CD4-positive, alpha-beta T cell treated with Interleukin-15 for 4 hours (primary cell): Measurements from ENCODE around the gene SYNGR4.

Source experiments
- DNase-seq: peaks from one replicate; pipeline ENCODE4 v3.0.0-alpha.2; 2020; ENCODE audit warnings: low spot score

Gene SYNGR4

DNA sequence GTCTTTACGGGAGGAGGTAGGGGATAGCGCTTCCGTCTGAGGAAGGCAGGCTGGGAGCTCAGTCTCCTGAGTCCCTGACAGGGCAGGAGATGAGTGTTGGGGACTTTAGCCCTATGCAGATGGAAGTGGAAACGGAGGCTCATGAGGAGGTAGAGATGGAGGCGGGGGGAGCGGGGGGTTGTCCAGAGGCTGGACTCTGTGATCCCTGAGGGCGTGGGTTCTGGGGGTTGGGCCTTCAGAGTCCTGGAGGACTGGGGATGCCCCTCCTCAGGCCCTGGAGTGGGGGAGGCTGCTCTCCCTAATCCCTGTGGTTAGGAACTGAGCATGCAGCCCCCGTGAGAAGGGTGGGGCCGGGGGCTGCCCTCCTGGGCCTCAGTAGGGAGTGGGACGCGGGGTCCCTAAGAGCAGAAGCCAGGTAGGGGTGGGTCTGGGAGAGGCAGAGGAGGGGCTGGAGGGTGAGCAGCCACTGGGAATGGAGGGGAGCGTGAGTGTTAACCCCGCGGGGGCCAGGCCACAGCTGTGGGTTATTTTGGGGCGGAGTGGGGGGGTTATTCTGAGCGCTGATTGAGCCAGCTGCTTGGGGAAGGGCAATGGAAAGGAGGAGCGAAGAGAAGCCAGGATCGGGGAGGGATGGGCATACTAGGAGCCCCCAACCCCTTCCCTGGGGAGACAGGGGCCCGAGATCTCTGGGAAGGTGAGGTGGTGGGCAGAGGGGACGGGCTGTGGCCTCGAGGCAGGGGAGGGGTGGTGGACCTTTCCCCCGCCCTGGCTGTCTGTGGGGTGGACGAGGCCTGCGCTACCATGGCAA lies 32.1 kb downstream of the SYNGR4 start:
- no peak for DNase-seq

DNA sequence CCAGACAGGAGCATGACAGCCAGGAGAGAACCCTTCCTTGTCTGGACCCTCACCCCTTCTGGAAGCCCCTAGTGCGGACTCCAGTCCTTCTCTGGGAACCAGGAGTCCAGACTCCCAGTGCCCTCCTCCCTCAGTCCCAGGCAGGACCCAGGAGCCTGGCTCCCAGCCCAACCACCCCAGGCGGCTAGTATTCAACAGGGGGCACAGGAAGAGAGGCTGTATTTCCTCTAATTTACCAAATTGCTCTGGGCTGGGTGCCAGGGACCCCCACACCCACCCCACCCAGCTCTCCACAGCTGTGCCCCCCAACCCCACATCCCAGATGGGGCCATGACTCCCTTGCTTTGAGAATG lies 32.6 kb downstream of the SYNGR4 start:
- DNase-seq: no peak

DNA sequence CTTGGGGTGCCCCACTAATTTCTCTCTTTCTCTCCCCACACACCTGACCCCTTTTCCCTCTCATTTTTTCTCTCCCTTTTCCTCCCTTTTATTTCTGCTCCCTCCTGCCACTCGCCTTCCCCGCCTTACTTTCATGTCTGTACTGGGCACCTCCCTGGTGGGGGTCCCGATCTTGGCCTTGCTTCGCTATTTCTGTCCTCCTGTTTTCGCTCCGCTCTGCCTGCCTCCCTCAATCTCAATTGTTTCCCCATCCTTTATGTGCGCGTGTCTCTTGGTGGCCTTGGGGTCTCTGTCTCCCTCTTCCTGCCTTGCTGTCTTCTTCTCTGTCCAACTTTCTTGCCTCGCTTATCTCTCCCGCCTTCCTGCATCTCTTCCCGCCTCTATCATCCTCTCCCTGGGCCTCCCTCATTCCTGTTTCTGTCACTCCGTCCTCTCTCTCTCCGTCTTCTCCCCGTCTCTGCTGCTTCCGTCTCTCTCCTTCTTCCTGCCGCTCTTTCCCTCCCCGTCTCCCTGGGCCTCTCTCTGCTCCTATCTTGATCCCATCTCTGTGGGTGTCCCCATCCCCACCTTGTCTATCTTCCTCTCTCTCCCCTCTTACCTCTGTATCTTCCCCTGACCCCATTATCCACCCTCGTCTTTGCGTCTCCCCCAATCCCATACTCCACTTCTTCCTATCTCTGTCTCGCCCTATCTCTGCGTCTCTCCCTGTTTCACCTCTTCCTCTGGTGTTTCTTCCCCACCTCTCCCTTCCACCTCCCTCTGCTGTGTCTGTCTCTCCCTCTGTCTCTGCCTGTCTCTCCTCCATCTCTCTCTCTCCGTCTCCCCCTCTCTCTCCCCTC lies 33.3 kb downstream of the SYNGR4 start:
- DNase-seq: no peak

DNA sequence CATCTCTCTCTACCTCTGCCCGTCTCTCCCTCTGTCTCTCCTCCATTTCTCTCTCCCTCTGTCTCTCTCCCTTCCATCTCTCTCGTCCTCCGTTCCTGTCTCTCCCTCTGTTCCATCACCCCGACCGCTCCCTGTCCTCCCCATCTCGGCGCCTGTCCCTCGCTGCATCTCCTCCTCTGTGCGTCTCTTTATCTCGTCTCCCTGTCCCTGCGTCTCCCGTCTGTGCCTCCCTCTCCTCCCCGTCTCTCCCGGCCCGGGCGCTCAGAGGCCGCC lies 33.9 kb downstream of the SYNGR4 start:
- no peak for DNase-seq

DNA sequence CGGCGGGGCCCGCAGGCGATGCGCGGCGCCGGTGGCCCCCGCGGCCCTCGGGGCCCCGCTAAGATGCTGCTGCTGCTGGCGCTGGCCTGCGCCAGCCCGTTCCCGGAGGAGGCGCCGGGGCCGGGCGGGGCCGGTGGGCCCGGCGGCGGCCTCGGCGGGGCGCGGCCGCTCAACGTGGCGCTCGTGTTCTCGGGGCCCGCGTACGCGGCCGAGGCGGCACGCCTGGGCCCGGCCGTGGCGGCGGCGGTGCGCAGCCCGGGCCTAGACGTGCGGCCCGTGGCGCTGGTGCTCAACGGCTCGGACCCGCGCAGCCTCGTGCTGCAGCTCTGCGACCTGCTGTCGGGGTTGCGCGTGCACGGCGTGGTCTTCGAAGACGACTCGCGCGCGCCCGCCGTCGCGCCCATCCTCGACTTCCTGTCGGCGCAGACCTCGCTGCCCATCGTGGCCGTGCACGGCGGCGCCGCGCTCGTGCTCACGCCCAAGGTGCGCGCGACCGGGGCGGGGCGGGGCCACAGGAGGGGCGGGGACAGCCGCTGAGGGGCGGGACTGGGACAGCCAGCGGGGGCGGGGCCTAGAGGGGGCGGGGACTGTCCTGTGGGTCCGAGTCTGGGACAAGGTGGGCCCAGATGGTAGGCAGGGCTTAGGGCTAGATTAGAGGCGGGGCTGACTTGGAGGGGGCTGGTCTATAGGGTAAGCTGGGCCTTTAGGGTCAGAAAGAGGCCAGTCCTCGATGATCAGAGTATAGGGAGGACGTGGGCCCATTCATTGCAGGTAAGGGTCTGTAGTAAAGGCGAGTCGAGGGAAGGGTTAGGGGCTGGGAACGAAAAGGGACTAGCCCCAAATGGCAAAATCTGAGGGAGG lies 34.4 kb downstream of the SYNGR4 start:
- DNase-seq: peak; percentile 84

DNA sequence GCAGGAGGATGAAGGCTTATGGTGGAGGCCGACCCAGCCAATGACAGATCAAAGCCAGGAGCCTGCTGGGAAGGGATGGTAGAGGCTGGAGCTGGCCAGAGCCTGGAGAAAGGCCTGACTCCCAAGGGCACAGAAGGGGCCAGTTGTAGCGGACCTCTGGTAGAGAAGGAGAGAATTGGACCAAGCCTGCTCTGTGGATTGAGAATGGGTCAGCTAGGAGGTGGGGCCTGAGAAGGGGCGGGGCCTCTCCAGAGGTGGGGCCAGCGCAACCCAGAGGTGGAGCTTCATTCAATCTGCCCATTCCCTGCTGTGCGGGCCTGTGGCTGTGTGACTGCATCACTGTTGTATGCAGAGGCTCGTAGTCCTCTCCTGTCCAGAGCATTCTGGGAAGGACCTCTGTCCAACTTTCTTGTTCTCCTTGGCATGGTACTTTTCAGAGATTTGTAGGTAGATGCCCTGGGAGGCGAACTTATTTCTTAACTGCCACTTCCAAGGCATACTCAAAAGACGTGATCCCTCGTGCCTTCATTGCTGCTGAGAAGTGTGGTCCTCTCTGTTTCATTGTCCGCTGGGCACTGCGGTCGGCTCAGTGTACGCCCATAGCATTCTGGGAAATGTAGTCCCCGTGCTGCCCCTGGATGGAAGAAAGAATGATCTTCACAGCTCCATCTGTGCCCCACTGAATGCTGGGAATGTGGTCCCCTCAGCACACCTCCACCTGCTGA lies 36.0 kb downstream of the SYNGR4 start:
- DNase-seq: no peak

DNA sequence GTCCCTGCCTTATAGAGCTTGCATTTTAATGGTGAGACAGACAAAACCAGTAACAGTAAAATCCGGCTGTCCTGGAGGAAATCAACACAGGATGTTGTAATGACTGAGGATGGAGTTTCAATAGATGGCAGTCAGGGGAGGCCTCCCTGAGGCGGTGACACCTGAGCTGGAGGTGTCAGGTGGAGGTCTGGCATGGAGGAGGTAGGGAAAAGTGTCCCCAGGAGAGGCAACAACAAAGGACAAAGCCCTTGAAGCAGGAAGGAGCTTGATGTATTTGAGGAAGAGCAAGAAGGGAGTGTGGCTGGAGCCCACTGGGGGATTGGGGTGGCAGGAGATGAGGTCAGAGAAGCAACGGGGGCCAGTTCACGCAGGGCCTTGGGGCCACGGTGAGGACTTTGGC lies 37.1 kb downstream of the SYNGR4 start:
- DNase-seq: no peak

DNA sequence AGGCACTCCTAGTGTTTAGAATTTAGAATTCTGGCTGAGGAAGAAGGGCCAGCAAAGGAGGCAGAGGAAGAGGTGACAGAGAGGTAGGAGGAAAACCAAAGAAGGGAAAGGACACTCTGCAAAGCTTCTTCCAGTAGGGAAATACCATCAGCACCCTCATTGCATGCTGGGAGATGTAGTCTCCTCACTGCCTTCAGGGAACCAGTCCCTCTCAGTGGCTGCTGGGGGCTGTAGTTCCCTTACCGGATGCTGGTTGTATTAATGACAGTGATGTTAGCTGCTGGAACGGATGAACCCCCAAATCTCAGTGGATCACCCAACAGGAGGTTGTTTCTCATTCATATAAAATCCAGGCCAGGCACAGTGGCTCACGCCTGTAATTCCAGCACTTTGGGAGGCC lies 39.4 kb downstream of the SYNGR4 start:
- DNase-seq: peak; percentile 57

DNA sequence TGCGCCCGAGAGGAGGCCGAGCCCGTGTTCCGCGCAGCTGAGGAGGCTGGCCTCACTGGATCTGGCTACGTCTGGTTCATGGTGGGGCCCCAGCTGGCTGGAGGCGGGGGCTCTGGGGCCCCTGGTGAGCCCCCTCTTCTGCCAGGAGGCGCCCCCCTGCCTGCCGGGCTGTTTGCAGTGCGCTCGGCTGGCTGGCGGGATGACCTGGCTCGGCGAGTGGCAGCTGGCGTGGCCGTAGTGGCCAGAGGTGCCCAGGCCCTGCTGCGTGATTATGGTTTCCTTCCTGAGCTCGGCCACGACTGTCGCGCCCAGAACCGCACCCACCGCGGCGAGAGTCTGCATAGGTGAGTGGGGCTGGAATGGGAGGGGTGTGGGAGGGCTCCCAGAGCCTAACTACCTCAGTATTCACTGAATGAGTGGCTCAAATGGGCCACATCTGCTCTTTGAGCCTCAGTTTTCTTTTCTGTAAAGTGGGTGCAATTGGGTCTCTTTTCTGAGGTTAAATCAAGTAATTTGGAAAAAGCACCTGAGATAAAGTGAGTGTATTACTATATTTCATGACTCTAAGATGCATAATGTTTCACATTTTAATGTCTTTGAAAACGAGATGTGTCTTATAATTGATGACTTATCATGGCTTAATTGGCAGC lies 41.0 kb downstream of the SYNGR4 start:
- DNase-seq: no peak

DNA sequence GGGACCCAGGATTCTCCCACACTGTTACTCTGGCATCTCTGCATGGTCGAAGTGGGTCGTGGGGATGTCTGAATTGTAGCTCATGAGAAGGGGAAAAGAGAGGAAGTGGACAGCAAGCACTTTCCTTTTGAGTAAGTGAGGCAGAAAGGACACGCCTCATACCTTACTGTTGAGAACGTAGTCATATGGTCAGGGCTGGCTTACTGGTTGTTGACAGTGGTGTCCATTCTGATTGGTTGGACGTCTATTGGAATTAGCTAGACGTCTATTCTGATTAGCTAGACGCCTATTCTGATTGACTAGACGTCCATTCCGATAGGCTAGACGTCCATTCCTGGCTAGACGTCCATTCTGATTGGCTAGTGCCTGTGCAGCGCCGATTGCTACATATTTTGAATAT lies 41.7 kb downstream of the SYNGR4 start:
- no peak for DNase-seq

DNA sequence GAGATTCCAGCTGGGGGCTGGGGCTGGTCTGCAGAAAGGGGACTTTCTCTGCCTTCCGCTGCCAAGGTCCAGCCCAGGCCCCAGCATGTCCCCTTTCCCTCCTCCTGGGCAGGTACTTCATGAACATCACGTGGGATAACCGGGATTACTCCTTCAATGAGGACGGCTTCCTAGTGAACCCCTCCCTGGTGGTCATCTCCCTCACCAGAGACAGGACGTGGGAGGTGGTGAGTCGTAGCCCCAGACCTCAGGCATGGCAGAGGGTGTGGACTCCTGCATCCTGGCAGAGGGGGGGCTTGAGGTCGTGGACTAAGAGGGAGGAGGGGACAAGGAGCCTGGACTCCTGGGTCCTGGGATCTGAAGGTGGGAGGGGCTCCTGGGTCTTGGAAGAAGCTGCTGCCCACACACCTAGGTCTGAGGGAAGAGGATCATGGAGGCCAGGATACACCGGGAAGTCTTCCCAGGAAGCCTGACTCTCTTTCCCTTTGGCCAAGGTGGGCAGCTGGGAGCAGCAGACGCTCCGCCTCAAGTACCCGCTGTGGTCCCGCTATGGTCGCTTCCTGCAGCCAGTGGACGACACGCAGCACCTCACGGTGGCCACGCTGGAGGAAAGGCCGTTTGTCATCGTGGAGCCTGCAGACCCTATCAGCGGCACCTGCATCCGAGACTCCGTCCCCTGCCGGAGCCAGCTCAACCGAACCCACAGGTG lies 49.9 kb downstream of the SYNGR4 start:
- DNase-seq: no peak

DNA sequence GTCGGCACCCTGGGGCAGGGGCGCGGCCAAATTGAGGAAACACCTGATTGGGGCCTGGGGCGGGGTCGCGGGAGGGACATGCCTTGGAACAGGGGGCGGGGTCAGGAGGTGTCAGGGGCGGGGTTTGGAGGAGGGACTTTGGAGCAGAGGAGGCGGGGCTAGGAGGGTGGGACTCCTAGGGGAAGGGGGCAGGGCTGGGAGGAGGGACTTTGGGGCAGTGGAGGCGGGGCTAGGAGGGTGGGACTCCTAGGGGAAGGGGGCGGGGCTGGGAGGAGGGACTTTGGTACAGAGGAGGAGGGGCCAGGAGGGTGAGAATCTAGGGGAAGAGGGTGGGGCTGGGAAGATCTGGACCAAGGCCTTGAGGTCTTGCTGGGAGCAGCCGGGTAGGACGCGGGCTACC lies 51.2 kb downstream of the SYNGR4 start:
- peak; percentile 68 for DNase-seq

DNA sequence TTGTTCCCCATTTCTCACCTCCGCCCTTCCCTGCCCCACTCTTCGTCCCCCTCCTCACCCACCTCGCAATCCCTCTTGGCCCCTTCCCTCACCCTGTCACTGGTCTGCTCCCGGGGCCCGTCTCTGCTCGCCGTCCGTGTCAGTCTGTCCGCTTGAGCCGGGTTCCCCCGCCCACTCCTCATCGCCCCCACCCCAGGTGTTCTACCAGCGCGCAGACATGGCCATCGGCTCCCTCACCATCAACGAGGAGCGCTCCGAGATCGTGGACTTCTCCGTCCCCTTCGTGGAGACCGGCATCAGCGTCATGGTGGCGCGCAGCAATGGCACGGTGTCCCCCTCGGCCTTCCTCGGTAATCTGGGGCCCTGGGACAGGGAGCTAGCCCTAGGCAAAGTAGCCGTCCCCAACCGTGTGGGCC lies 51.6 kb downstream of the SYNGR4 start:
- no peak for DNase-seq

DNA sequence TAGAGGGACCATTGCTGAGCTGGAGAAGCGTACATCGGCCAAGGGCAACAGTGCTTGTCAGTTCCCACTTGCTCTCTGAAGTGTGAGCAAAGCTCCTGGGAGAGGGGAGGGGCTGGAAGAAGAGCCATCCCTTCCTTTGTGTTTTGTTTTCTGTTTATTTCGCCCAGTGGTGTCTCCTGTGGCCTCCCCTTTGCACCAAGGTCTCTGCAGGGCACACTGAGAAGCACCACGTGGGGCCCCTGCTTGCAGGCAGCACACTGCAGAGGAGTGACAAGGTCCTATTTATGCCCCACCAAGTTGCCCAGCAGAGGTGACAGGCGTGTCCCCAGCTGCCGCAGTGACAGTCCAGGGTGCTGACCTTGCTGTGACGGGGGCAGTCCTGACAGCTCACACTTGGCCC lies 53.3 kb downstream of the SYNGR4 start:
- no peak for DNase-seq

DNA sequence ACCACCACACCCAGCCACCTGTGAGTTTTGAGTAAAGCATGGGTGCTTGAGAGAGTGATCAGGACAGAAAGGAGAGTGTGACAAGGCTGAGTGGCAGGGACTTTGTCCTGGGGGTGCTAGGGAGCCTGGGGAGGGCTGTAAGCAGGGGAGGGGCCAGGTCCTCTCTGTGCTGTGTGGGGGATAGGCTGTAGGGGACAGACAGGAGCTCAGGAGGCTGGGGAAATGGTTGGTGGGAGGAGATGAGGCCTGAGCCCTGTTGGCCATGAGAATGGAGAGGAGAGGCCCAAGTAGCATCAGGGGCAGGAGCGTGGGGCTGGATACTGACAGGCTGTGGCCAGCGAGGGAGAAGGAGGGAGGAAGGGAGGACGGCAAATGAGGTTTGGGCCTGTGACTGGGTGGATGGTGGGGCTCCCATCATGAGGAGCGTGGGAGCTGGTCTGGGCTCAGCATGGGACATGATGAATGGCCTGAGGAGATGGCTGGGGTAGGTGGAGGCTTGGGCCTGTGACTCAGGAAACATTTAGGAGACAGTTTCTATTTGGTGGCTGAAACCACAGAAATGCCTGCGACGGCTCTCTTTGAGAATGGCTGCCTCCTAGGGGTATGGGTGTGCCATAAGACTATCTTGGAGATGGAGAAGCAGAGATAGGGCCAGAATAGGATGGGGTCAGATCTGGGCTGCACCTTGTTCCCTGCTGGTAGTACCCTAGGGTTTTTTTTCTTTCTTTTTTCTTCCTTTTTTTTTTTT lies 54.3 kb downstream of the SYNGR4 start:
- DNase-seq: no peak

DNA sequence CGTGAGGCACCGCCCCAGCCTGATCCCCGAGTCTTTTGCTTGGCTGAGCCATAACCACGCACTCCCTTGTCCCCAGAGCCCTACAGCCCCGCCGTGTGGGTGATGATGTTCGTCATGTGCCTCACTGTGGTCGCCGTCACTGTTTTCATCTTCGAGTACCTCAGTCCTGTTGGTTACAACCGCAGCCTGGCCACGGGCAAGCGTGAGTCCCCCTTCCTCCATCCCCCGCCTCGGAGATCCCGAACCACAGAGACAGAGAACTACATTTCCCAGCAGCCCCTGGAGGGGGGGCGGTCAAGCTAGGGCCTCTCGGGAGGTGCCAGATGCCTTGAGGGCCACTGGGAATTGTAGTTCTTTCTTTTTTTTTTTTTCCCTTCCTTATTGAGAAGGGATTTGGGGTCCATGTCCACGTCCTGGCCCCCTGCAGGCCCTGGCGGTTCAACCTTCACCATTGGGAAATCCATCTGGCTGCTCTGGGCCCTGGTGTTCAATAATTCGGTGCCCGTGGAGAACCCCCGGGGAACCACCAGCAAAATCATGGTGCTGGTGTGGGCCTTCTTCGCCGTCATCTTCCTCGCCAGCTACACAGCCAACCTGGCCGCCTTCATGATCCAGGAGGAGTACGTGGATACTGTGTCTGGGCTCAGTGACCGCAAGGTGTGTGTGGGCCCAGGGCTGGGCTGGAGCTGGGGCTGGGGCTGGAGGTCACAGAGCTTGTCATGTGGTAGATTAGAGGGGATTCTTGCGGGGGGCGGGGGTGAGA lies 55.2 kb downstream of the SYNGR4 start:
- DNase-seq: peak; percentile 71

DNA sequence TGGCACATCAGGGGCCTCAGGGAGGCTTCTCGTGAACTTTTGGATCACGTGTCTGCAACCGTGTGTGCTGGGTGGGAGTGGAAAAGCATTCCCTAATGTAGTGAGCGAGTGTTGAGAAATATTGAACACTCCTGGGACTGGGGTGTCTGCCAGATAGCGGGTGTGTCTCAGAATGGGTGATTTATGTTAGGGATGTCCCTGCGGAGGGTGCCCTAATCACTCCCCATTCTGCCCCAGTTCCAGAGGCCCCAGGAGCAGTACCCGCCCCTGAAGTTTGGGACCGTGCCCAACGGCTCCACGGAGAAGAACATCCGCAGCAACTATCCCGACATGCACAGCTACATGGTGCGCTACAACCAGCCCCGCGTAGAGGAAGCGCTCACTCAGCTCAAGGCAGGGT lies 57.4 kb downstream of the SYNGR4 start:
- no peak for DNase-seq

DNA sequence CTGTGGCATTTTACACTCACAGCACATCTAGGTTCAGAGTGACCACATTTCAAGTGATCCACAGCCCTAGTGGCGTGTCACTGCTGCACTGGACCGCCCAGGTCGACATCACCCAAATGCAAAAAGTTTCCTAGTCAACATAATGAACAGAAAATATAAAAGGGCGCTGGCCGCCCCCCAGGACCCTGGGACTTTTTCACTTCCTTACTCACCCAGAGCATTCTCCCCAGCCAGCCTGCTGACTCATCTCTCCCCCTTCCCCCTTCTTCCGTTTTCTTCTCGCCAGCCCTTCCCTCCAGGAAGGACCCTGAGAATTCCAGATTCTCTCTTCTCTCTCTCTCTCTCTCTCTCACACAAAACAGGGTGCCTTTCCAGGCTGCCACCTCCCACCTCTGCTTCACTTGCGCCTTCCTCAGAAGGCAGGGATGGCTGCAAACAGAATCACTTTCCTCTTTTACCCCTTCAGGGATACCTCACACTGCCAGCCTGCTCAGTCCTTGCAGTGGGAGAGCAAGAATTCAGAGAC lies 60.6 kb downstream of the SYNGR4 start:
- no peak for DNase-seq
